Stimulated activated effector memory CD8-positive, alpha-beta T cell treated with anti-CD3 and anti-CD28 coated beads, Interleukin-12 subunit alpha, Interleukin-12 subunit beta, amount 100 ng/mL, for 72 hours (primary cell): ENCODE measurements around the gene PUS3.

Experiments used
- ATAC-seq: fragments of 150-1000 bp; cut with Tn5 transposase; 2 replicates; pipeline ENCODE4 v1.10.0; 2021
- DNase-seq, 2 donors: peaks; one replicate each; pipeline ENCODE4 v3.0.0; 2021 to 2022; ENCODE audit warnings: low spot score in 2 of 2
- H3K27ac Mint-ChIP-seq: one replicate; pipeline ENCODE4 v1.8.0; 2022; ENCODE audit warnings: mild to moderate bottlenecking, mixed read lengths
- H3K36me3 Mint-ChIP-seq: one replicate; pipeline ENCODE4 v1.8.0; 2022; ENCODE audit warnings: mild to moderate bottlenecking, mixed read lengths
- H3K4me1 Mint-ChIP-seq: one replicate; pipeline ENCODE4 v1.8.0; 2022; ENCODE audit warnings: mixed read lengths
- H3K4me3 Mint-ChIP-seq: one replicate; pipeline ENCODE4 v1.8.0; 2022; ENCODE audit warnings: mild to moderate bottlenecking, mixed read lengths
- H3K9me3 Mint-ChIP-seq: one replicate; pipeline ENCODE4 v1.8.0; 2022; ENCODE audit warnings: mixed read lengths

Gene PUS3, protein sequence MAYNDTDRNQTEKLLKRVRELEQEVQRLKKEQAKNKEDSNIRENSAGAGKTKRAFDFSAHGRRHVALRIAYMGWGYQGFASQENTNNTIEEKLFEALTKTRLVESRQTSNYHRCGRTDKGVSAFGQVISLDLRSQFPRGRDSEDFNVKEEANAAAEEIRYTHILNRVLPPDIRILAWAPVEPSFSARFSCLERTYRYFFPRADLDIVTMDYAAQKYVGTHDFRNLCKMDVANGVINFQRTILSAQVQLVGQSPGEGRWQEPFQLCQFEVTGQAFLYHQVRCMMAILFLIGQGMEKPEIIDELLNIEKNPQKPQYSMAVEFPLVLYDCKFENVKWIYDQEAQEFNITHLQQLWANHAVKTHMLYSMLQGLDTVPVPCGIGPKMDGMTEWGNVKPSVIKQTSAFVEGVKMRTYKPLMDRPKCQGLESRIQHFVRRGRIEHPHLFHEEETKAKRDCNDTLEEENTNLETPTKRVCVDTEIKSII

DNA sequence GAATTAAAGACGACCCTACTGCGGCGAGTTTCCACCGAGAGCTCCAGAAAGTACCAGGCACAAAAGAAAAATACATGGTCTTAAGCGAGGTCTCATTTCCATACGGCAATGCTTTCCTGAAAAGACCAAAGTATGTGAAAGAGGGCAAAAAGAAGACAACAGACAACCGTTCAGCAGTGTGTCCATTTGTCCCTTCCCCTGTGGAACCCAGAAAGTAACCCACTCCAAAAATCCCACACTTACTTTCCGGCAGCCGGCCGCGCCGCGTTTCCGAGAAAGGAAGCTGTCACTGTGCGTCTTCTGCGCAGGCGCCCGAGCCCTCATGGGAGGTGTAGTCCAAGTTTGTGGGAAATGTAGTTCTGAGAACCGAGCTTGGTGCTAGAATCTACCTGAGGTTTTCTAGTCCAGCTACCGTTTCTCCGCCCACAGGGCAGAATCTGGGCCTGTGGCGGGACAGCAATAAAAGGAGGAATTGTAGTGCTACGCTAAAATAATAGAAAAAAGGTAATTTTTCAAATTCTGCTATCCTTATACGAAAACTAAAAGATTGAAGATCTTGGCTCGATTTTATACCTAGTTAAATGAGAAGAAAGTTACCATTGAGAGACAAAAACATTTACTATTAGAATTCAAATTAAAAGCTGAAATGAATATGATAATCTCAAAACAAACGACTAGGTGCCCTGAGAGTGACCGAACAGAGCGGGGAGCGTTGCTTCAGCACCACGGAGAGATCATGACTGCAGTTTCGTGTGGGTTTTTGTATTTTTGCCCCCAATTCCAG is at the start of gene PUS3:
Gene PUS3, minus strand, starts transcription at position 280 of the 784 bp plus-strand sequence. CDS start 6,922 bp downstream, outside the sequence.
- DNase-seq: peak; percentile 74 to 93
- peaks cover 29% of the 10 kb centered on the region for H3K4me1 Mint-ChIP-seq
- peak within 1 kb of the TSS; percentile 94 for H3K27ac Mint-ChIP-seq
- peak; percentile 92 for ATAC-seq
- peak within 1 kb of the TSS; percentile 93 for H3K4me3 Mint-ChIP-seq
- H3K9me3 Mint-ChIP-seq: no peaks in the 10 kb centered on the region
- H3K36me3 Mint-ChIP-seq: peaks cover 45% of the 10 kb centered on the region

DNA sequence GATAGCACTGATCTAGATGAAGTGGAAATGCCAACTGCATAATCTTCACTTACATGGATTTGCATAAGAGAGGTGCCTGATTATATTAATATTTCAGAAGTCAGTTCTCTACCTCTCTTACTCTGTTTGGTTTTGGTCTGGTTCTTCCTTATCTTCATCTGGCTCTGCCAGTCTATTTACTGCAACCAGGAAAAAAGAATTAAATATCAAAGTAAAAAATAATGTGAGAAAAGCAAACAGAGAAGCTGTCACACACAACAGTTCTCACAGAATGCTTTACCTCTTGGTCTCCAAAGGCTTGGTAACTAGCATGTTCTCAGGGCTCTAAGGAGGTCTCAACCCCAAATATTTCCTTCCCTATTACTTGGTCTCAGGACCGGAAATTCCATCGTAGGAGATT is 49.6 kb upstream of the PUS3 start:
- H3K4me3 Mint-ChIP-seq: no peak overlapping the region
- ATAC-seq: no peak

DNA sequence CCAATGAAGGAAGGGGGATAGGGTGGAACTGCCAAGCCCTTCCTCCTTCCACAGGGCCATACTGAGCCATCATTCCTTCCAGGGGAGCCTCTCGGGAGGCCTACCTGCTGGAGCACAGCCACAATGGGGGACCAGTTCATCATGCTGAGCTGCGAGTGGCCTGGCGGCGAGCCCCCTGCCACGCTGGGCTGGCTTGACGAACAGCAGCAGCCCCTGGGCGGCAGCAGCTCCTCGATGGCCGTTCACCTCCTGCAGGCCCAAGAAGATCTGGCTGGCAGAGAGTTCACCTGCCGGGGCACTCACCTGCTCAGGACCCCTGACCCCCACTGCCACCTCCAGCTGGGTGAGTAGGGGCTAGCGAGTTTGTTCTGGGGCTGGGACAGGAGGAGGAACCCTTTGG is 48.7 kb upstream of the PUS3 start:
- Mint-ChIP-seq H3K4me1 (no peaks in the 10 kb centered on the region), H3K9me3 (no peaks in the 10 kb centered on the region), H3K27ac (no peak overlapping the region), H3K4me3 (no peak overlapping the region), H3K36me3 (no peaks in the 10 kb centered on the region)
- DNase-seq (peak in 1 of 2 donors; percentile 22), ATAC-seq (no peak)

More for the DNA sequence above, 49.6 kb upstream of the PUS3 start:
- no peaks in the 10 kb centered on the region for H3K4me1 Mint-ChIP-seq
- DNase-seq: no peak
- H3K9me3 Mint-ChIP-seq: no peaks in the 10 kb centered on the region
- no peaks in the 10 kb centered on the region for H3K36me3 Mint-ChIP-seq
- no peak overlapping the region for H3K27ac Mint-ChIP-seq

DNA sequence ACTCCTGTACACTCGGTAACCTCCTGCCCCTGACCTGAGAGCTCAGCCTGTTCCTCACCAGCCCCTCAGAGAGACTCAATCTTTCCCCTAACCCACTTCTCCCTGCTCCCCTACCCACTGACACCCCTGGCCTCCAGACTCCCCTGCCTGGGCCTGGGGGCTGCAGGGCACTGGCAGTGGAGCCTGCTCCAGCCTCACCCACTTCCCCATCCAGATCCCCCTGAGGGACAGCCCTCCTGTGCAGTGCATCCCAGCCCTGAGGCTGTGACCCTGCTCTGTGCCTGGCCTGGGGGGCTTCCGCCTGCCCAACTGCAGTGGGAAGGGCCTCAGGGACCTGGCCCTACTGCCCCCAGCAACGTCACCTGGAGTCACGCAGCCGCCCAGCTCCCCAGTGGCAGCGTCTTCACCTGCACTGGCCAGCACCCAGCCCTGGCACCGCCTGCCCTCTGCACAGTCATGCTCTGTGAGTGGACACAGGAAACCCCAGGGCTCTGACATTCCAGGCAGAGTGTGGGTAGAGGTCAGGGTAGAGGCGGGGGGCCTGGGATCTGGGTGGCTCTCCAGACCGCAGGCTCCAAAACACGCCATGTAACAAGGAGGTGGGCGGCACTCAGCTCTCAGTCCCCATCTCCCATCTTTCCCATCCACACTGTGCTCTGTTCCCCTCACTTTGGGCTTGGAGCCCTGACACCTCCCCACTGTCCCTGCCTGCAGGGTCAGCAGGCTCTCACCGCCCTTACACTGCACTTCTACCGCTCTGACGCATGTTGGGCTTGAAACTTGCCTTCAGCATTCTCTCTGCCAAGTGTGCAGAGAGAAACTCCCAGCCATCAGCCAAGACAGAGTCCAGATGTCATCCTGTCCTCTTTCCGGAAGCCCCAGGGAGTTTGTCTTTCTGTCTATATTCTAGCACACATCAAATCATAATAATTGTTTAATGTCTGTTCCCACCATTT is 48.0 kb upstream of the PUS3 start:
- H3K36me3 Mint-ChIP-seq: no peaks in the 10 kb centered on the region
- H3K4me1 Mint-ChIP-seq: no peaks in the 10 kb centered on the region
- ATAC-seq: no peak
- no peak overlapping the region for H3K4me3 Mint-ChIP-seq
- no peaks in the 10 kb centered on the region for H3K9me3 Mint-ChIP-seq
- no peak for DNase-seq
- H3K27ac Mint-ChIP-seq: no peak overlapping the region

DNA sequence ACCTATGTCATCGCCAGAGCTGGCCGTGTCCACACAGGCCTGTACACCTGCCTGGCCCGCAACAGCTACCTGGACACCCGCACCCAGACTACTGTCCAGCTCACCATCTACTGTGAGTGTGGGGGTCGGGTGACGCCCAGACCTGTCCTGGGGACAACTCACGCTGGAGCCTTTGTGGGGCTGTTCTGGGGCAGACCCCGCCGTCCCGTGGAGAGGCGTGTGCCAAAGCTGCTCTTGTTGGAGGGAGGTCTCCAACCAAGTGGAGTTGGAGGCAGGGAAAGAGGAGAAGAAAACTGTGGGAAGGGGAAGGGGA is 47.1 kb upstream of the PUS3 start:
- ATAC-seq: peak; percentile 27

DNA sequence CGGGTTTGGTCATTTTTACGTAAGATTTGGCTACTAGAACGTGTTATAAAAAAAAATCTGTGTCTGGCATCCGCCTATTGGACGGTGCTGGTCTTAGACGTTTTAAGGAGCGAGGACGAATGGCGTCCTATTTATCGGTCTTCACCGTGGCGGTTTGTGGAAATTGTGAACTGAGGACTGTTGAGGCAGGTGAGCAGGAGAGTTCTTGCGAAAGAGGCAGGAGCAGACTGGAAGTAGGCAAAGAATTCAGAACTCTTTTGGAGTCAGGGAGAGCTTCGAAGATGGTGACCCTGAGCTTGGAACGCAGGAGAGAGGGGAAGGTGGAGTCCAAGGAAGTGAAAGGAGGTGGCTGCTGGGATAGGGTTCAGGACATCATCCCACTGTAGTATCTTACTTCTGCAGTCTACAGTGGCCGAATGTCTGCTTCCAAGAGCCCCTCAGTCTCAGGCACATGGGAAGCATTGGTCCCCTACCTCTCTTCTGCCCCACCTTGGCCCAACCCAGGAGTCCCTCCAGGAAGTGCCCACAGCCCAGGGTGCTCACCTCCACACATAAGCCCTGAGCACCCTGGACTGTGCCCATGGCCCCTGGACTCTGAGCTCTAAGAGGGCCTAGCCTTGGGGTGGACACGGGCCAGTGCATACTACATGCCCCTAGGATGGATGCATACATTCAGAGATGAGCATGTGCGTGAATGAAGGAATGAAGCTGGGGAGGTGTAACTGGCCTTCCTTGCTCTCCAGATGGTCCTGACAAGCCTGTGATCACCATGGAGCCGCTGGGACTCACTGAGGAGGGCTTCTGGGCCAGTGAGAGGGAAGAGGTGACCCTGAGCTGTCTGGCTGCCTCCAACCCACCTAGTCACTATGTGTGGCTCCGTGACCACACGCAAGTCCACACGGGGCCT is 46.5 kb upstream of the PUS3 start:
- no peak overlapping the region for H3K4me3 Mint-ChIP-seq
- H3K4me1 Mint-ChIP-seq: no peaks in the 10 kb centered on the region
- no peaks in the 10 kb centered on the region for H3K9me3 Mint-ChIP-seq
- H3K27ac Mint-ChIP-seq: no peak overlapping the region
- DNase-seq: no peak
- no peak for ATAC-seq
- no peaks in the 10 kb centered on the region for H3K36me3 Mint-ChIP-seq

More for the DNA sequence above, 47.1 kb upstream of the PUS3 start:
- H3K4me1 Mint-ChIP-seq: no peaks in the 10 kb centered on the region
- H3K4me3 Mint-ChIP-seq: no peak overlapping the region
- DNase-seq: no peak
- no peaks in the 10 kb centered on the region for H3K36me3 Mint-ChIP-seq
- no peaks in the 10 kb centered on the region for H3K9me3 Mint-ChIP-seq
- H3K27ac Mint-ChIP-seq: no peak overlapping the region

DNA sequence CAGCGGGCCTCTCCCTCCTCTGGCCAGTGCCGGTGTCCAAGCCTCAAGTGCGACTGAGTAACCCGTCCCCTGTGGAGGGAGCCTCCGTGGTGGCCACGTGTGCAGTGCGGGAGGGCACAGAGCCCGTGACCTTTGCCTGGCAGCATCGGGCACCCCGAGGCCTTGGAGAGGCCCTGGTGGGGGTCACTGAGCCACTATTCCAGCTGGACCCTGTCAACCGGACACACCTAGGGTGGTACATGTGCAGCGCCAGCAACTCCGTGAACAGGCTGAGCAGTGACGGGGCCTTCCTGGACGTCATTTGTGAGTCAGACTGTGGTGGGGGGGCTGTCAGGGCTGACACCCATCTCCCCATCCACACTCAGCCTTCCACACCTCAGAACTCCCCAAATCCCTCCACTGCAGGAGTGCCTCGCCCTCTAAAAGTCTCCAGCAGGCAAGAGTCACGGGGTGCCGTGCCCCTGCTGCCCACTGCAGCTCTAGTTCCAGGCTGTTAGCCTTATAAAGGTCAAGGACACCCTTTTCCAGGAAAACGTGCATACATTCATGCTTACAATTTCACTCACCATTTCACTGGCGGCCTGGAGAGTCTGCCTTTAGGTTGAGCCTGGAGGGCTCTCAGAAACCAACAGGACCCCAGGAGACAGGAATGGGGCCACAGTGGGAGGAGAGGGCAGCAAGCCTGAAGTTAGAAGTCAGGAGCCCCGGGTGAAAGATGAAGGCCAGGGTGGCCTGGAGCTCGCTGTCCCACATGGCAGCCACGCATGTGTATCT is 45.5 kb upstream of the PUS3 start:
- Mint-ChIP-seq H3K9me3 (no peaks in the 10 kb centered on the region), H3K36me3 (no peaks in the 10 kb centered on the region), H3K4me1 (no peaks in the 10 kb centered on the region), H3K4me3 (no peak overlapping the region), H3K27ac (no peak overlapping the region)
- ATAC-seq: no peak
- no peak for DNase-seq

DNA sequence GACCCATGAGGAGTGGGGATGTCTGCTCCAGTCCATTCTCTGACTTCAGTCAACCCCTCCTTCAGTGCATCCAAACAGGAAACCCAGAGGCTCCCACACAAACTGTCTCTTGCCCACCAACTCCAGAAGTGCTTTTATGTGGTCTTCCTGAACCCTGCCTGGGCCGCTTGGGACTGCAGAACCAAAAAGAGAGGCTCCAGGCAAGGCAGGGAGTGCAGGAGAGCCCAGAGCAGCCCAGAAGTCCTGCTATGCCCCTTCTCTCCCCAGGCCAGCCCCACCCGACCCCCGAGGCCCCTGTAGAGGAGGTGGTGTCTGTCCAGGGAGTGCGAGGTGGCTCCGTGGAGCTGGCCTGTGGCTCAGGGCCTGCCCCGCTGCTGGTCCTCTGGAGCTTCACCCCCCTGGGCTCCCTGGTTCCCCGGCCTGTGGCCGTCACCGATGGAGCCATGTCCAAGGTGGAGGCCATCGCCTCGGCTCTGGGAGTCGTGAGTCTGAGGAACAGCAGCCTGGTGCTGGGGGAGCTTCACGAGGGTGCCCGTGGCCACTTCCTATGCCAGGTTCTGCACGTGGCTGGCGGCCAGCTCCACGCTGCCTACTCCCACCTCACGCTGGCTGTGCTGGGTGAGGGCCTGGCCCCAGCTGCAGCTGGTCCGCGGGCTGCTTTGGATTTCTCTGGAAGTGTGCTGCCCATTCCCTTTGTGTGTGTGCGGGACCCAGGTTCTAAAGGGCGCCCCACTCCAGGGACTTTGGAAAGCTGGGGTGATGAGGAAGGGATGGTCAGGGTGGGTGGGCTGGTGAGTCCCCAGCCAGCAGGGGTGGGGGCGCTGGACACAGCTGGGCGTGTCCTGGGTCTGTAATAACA is 44.6 kb upstream of the PUS3 start:
- peaks cover under 1% of the 10 kb centered on the region for H3K4me1 Mint-ChIP-seq

DNA sequence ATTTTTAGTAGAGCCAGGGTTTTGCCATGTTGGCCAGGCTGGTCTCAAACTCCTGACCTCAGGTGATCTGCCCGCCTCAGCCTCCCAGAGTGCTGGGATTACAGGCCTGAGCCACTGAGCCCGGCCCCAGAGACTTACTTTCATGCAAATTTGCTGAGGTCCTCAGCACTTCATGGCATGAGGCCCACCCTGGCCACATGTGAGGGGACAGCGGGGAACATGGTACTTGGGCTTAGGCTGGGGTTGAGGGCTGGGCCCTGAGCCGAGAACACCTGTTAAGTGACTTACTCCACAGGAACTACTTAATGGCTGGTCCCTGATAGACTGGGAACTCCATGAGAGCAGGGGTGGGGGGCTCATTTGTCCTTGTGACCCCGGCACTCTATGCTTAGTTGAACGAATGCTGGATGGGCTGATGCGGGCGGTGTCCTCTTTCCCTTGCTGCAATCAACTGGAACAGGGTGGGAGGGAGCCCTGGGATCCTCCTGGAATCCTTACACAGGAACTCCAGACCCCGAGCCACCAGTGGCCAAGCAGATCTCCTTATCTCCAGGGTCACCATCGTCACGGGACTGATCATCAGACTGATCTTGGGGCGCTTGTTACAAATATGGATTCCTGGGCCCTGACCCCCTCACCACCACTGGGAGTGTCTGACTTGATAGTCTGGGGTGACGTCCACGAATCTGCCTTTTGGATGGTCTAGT is 43.9 kb upstream of the PUS3 start:
- no peak overlapping the region for H3K4me3 Mint-ChIP-seq
- no peak for DNase-seq

More for the DNA sequence above, 44.6 kb upstream of the PUS3 start:
- H3K27ac Mint-ChIP-seq: no peak overlapping the region
- ATAC-seq (no peak), DNase-seq (no peak)
- no peaks in the 10 kb centered on the region for H3K9me3 Mint-ChIP-seq
- H3K36me3 Mint-ChIP-seq: no peaks in the 10 kb centered on the region
- H3K4me3 Mint-ChIP-seq: no peak overlapping the region

DNA sequence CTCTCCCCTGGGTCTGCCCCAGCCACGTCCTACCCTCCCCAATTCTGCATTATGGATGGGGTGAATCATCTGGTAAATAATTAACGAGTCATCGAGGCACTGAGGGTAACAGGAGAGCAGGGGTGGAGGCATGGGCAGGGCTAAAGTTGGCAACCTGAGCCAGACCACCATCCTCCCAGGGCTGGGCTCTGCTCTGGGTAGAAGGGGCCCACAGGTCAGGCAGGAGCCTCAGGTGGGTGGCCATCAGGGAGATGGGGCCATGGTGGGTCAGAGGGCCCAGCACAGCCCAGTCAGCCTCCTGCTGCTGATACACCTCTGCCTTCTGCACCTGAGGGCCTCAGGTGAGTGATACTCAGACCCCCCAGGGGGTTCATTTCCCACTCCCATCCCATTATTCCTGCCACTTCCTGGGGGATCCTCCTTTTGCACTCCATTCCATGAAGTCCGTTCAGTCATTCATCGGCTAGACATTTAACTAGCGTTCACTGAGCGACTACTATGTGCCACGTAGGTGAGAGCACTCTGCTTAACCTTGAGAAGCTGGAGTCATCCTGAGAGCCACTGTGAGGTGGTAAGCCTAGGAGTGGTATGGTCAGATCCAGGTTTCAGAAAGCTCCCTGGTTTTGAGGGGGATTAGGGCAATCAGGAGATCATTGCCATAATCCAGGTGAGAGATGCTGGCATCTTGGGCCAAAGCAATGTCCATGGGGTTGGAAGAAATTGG is 43.0 kb upstream of the PUS3 start, which contains the start of gene VSIG10L2:
Gene VSIG10L2, plus strand, starts transcription at position 248 of the 724 bp plus-strand sequence. Its CDS starts 12 bp downstream, at position 260.
- no peaks in the 10 kb centered on the region for H3K9me3 Mint-ChIP-seq
- H3K4me3 Mint-ChIP-seq: no peak within 1 kb of the TSS
- DNase-seq (no peak), ATAC-seq (no peak)
- peaks cover 11% of the 10 kb centered on the region for H3K4me1 Mint-ChIP-seq
- H3K36me3 Mint-ChIP-seq: no peaks in the 10 kb centered on the region
- H3K27ac Mint-ChIP-seq: no peak within 1 kb of the TSS

More for the DNA sequence above, 43.9 kb upstream of the PUS3 start:
- no peak for ATAC-seq
- Mint-ChIP-seq H3K4me1 (peaks cover 8% of the 10 kb centered on the region), H3K36me3 (no peaks in the 10 kb centered on the region), H3K27ac (no peak overlapping the region), H3K9me3 (no peaks in the 10 kb centered on the region)

DNA sequence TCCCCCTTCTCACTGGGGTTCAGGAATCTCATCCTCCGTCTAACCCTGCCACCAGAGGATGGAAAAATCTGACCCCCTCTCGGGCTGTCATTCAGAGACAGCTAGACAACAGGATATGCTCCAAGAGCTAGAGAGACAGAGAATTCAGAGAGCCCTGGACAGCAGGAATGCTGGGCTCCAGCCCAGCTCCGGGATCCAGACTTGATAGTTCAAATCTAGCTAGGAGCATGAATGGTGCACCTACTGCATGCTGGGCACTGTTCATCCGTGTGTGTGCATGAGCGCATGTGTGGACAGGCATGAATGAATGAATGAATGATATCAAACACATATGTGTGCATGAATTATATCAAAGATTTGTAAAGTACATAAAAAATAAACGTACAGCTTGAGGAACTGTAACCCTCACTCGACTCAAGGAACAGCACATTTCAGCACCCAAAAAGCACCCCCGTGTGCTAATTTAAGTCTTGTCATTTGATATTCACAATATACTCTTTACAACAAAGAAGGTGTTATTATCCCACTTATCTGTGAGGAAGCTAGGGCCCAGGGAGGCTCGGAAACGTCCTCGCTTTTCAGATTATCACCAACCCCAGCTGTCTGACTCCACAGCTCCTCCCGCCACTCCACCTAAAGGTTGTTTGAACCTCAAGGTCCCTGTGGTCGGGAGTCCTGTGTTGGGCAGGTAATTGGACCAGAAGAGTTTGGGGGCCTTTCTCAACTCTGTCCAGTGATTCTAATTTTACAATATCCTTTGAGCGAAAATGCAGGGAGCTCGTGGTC is 42.2 kb upstream of the PUS3 start:
- Mint-ChIP-seq H3K4me1 (peaks cover 11% of the 10 kb centered on the region), H3K4me3 (no peak overlapping the region), H3K36me3 (no peaks in the 10 kb centered on the region), H3K9me3 (no peaks in the 10 kb centered on the region), H3K27ac (no peak overlapping the region)
- ATAC-seq: no peak
- DNase-seq: no peak
